GM12878 (cell line): ENCODE measurements around the gene ACO1. TPM values are rescaled to one million over a fixed set of nuclear protein-coding genes. Genes with fewer than 3 reads are reported as not detected.

ENCODE experiments used
- ATAC-seq: fragments of 200-7000 bp; cut with Tn5 transposase; 3 replicates; pipeline ENCODE4 v1.9.1; 2020; ENCODE audit warnings: mild to moderate bottlenecking, moderate library complexity
- BruUV-seq: library from RNA; stranded (reverse); fragments of 400-500 nt; replicated peaks from 2 replicates; lab custom pipeline; 2021; lab: Mats Ljungman, UMichigan
- CTCF ChIA-PET: fragments of 300-600 bp; sonication (Branson Sonifier 250); formaldehyde crosslinking; extraction: SDS; loops from one replicate; lab custom pipeline; 2021; ENCODE audit warnings: inconsistent platforms; lab: Yijun Ruan, JAX
- POLR2A ChIA-PET: fragments of 350-600 bp; formaldehyde crosslinking; extraction: SDS; loops from one replicate; lab custom pipeline; 2021; ENCODE audit warnings: inconsistent platforms; lab: Charles Lee
- RAD21 ChIA-PET: fragments of 300-600 bp; sonication (Branson Sonifier 250); formaldehyde crosslinking; loops from one replicate; lab custom pipeline; 2023; ENCODE audit warnings: antibody characterized with exemption; ENCODE audit not compliant: unreplicated experiment; lab: Charles Lee
- SMC1A ChIA-PET: fragments of 300-600 bp; sonication (Branson Sonifier 250); formaldehyde crosslinking; loops from one replicate; lab custom pipeline; 2023; ENCODE audit not compliant: unreplicated experiment, uncharacterized antibody; lab: Charles Lee
- DNase-seq: peaks from one replicate; pipeline ENCODE4 v3.0.0-alpha.2; 2011; ENCODE audit warnings: low read depth, low spot score
- FAIRE-seq: peaks from 3 replicates; lab custom pipeline; 2011; peaks lifted over from hg19 to GRCh38; lab: Jason Lieb, UNC
- H2AFZ ChIP-seq: 2 replicates; pipeline ENCODE4 v1.6.0; 2011; ENCODE audit warnings: low read depth, low read length, control low read depth; ENCODE audit not compliant: control insufficient read depth
- H3K27ac ChIP-seq: 2 replicates; pipeline ENCODE4 v1.5.1; 2011; ENCODE audit warnings: control low read depth; ENCODE audit not compliant: control insufficient read depth, insufficient read depth
- H3K27me3 ChIP-seq, 2 experiments: replicated peaks in 1 of 2; 2 replicates each; pipeline versions ENCODE4 v1.6.0 to v1.6.1; 2011; ENCODE audit warnings: low read length in 1 of 2; ENCODE audit not compliant: control insufficient read depth in 2 of 2, insufficient read depth in 2 of 2
- H3K36me3 ChIP-seq, 2 experiments: 2 replicates each; pipeline ENCODE4 v1.5.1; 2011; ENCODE audit warnings: low read length in 1 of 2; ENCODE audit not compliant: control insufficient read depth in 2 of 2, insufficient read depth in 2 of 2
- H3K4me1 ChIP-seq: 2 replicates; pipeline ENCODE4 v1.6.1; 2011; ENCODE audit warnings: mild to moderate bottlenecking, low read length, moderate library complexity, mixed read lengths; ENCODE audit not compliant: control insufficient read depth, insufficient read depth
- H3K4me2 ChIP-seq: 2 replicates; pipeline ENCODE4 v1.6.0; 2011; ENCODE audit warnings: control low read depth; ENCODE audit not compliant: control insufficient read depth, insufficient read depth
- H3K4me3 ChIP-seq: fragments of 200-600 bp; sonication (generic); 2 replicates; pipeline ENCODE4 v1.5.1; 2016
- H3K79me2 ChIP-seq: 2 replicates; pipeline ENCODE4 v1.6.0; 2011; ENCODE audit warnings: low read length; ENCODE audit not compliant: control insufficient read depth, insufficient read depth
- H3K9ac ChIP-seq: 2 replicates; pipeline ENCODE4 v1.8.0; 2011; ENCODE audit warnings: low read length, control low read depth, mixed read lengths; ENCODE audit not compliant: control insufficient read depth, insufficient read depth
- H3K9me3 ChIP-seq: replicated peaks from 3 replicates; pipeline ENCODE4 v1.5.1; 2011; ENCODE audit warnings: mild to moderate bottlenecking, low read length; ENCODE audit not compliant: control insufficient read depth, insufficient read depth
- H4K20me1 ChIP-seq: 2 replicates; pipeline ENCODE4 v1.6.0; 2011; ENCODE audit not compliant: control insufficient read depth, insufficient read depth
- ATF3 ChIP-seq: IDR thresholded peaks from 2 replicates; pipeline ENCODE4 v1.6.1; 2011; ENCODE audit warnings: low read depth, mild to moderate bottlenecking, low read length, moderate library complexity, borderline replicate concordance; ENCODE audit errors: extremely low read depth
- CBFB ChIP-seq: IDR thresholded peaks from 2 replicates; pipeline ENCODE4 v1.6.1; 2016; ENCODE audit warnings: antibody characterized with exemption, low read depth
- CHD2 ChIP-seq: IDR thresholded peaks from 2 replicates; pipeline ENCODE4 v1.6.1; 2011; ENCODE audit warnings: low read depth, low read length, improper control_type of control experiment, borderline replicate concordance
- DPF2 ChIP-seq: fragments of 450-650 bp; IDR thresholded peaks from 2 replicates; pipeline ENCODE4 v1.6.1; 2017; ENCODE audit warnings: mild to moderate bottlenecking
- ESRRA ChIP-seq: IDR thresholded peaks from 2 replicates; pipeline ENCODE4 v1.6.1; 2012; ENCODE audit warnings: mild to moderate bottlenecking, low read length, improper control_type of control experiment
- HDAC2 ChIP-seq: fragments of 200-600 bp; sonication (generic); IDR thresholded peaks from 2 replicates; pipeline ENCODE4 v1.6.1; 2017
- MLLT1 ChIP-seq: fragments of 450-650 bp; IDR thresholded peaks from 2 replicates; pipeline ENCODE4 v1.6.1; 2016; ENCODE audit warnings: mild to moderate bottlenecking
- MYB ChIP-seq: fragments of 150-350 bp; IDR thresholded peaks from 2 replicates; pipeline ENCODE4 v1.6.1; 2014; ENCODE audit warnings: mild to moderate bottlenecking, low read depth, low read length, borderline replicate concordance
- MYC ChIP-seq: IDR thresholded peaks from 2 replicates; pipeline ENCODE4 v1.6.1; 2011; ENCODE audit warnings: mild to moderate bottlenecking, low read length, moderate library complexity, inconsistent platforms; ENCODE audit not compliant: insufficient read depth, insufficient replicate concordance, insufficient read length, severe bottlenecking
- POLR2AphosphoS5 ChIP-seq: IDR thresholded peaks from 2 replicates; pipeline ENCODE4 v1.6.1; 2011; ENCODE audit warnings: mild to moderate bottlenecking, low read length, inconsistent platforms
- RELA ChIP-seq: fragments of 450-650 bp; IDR thresholded peaks from 2 replicates; pipeline ENCODE4 v1.8.0; 2014; ENCODE audit warnings: borderline replicate concordance; ENCODE audit not compliant: partially characterized antibody
- RUNX3 ChIP-seq: IDR thresholded peaks from 2 replicates; pipeline ENCODE4 v1.6.1; 2012; ENCODE audit warnings: low read length, inconsistent platforms
- SIN3A ChIP-seq: IDR thresholded peaks from 2 replicates; pipeline ENCODE4 v1.6.1; 2012; ENCODE audit warnings: low read depth, low read length, improper control_type of control experiment
- SMAD1 ChIP-seq: fragments of 450-650 bp; IDR thresholded peaks from 2 replicates; pipeline ENCODE4 v1.6.1; 2018; ENCODE audit warnings: mild to moderate bottlenecking, low read depth; ENCODE audit not compliant: partially characterized antibody
- STAT1 ChIP-seq: fragments of 450-650 bp; conservative IDR thresholded peaks from 2 replicates; pipeline ENCODE4 v1.6.1; 2014; ENCODE audit warnings: antibody characterized with exemption, mild to moderate bottlenecking
- TAF1 ChIP-seq: IDR thresholded peaks from 2 replicates; pipeline ENCODE4 v1.6.1; 2011; ENCODE audit warnings: mild to moderate bottlenecking, low read depth, low read length, borderline replicate concordance
- ZBTB11 ChIP-seq: fragments of 450-650 bp; formaldehyde crosslinking; IDR thresholded peaks from 2 replicates; pipeline ENCODE4 v1.5.0; 2022; ENCODE audit warnings: mild to moderate bottlenecking, missing genetic modification characterization
- ZSCAN29 ChIP-seq: fragments of 450-650 bp; IDR thresholded peaks from 2 replicates; pipeline ENCODE4 v1.6.1; 2017; ENCODE audit warnings: mild to moderate bottlenecking, moderate library complexity
- WGBS: methylation state at CpG from one replicate; pipeline ENCODE4 v1.1.6; 2016; ENCODE audit warnings: low lambda C conversion rate; ENCODE audit not compliant: insufficient replicate concordance, insufficient coverage; ENCODE audit errors: missing lambda C conversion rate; 5-methylcytosine and 5-hydroxymethylcytosine counted together
- in situ Hi-C: fragments of 300-500 bp; cut with MboI; formaldehyde crosslinking; loops from 9 replicates; pipeline ENCODE4 v1.14.3; 2018; ENCODE audit warnings: mixed read lengths
- intact Hi-C: fragments of 100-400 bp; cut with micrococcal nuclease; formaldehyde crosslinking; loops from one replicate; pipeline ENCODE4 v1.14.2; 2022; ENCODE audit not compliant: unreplicated experiment
- polyA plus RNA-seq, 11 experiments: library from polyadenylated mRNA; depleted of rRNA in 4 of 11; unstranded in 6 of 11; stranded (reverse) in 5 of 11; fragments of >200 nt; fragmentation: Nextera tagmentation in 4 of 11; fragmentation: Illumina TruSeq in 1 of 11; extraction: Ambion mirVana in 4 of 11; extraction: Trizol in 1 of 11; gene quantifications; 1 replicate in 1 of 11; 2 replicates in 10 of 11; pipeline versions ENCODE4 v1.2.1 to v1.2.3, GENCODE V29; 2011 to 2016; ENCODE audit warnings: inconsistent platforms in 2 of 11, missing spikeins in 2 of 11, low read depth in 1 of 11
- total RNA-seq, 4 experiments: library from RNA; depleted of rRNA in 3 of 4; stranded (reverse); fragments of >200 nt in 3 of 4; fragmentation: Illumina TruSeq in 1 of 4; extraction: Trizol in 1 of 4; gene quantifications; 2 replicates each; pipeline versions ENCODE4 v1.2.1 to v1.2.3, GENCODE V29; 2013 to 2021

ACO1 gene
- total and polyA plus RNA-seq, 10 of the 15 experiments (the other 5 are each of a cell fraction or from before 2014, with no cell fraction given), result 0.21 to 6.5 (median 3.3) TPM

GRCh38 chr9:32500768-32501167, 116.3 kb downstream of the ACO1 start:
- intact Hi-C loops, result no loop called here
- RAD21 ChIA-PET, result no interaction called here

GRCh38 chr9:32501868-32502267, 117.4 kb downstream of the ACO1 start:
- Histone ChIP-seq H3K9me3 (no peaks in the 10 kb centered on the region; the same call in 2 of the 3 replicates), H3K27ac (no peak overlapping the region), H3K4me3 (no peak overlapping the region), H3K27me3 (no peaks in the 10 kb centered on the region), H3K9ac (no peak overlapping the region), H3K79me2 (no peaks in the 10 kb centered on the region), H3K4me2 (no peak overlapping the region), H3K36me3 (peaks cover 0 to 5% of the 10 kb centered on the region in 2 experiments; a peak in 1 of 4 replicates), H3K4me1 (no peaks in the 10 kb centered on the region), H4K20me1 (no peaks in the 10 kb centered on the region), H2AFZ (no peak overlapping the region)
- BruUV-seq, result no TSS peak
- intact Hi-C loops (no loop called here), in situ Hi-C loops (no loop called here)
- WGBS, result 94% methylated on average over 1 of the region's 1 CpG
- RAD21 ChIA-PET, result no interaction called here
- POLR2A ChIA-PET, result no interaction called here
- ATAC-seq (no peak), DNase-seq (no peak), FAIRE-seq (no peak)
- SMC1A ChIA-PET, result no interaction called here
- CTCF ChIA-PET, result no interaction called here
- TF ChIP-seq ZBTB11 (CRISPR knock-in tag) (no peak), ATF3 (no peak), STAT1 (no peak), CBFB (no peak), MLLT1 (no peak), ZSCAN29 (no peak), TAF1 (no peak), RELA (no peak), MYC (no peak)

More at GRCh38 chr9:32500768-32501167, 116.3 kb downstream of the ACO1 start:
- H3K27ac ChIP-seq, result no peak overlapping the region
- in situ Hi-C loops, result no loop called here
- no peaks in the 10 kb centered on the region for H3K4me1 ChIP-seq
- no peak overlapping the region for H3K4me2 ChIP-seq
- 77% methylated on average over 2 of the region's 2 CpGs for WGBS
- H2AFZ ChIP-seq, result no peak overlapping the region
- no peaks in the 10 kb centered on the region for H3K79me2 ChIP-seq
- peaks cover 0 to 5% of the 10 kb centered on the region in 2 experiments; a peak in 1 of 4 replicates for H3K36me3 ChIP-seq
- CTCF ChIA-PET, result no interaction called here
- H3K9me3 ChIP-seq, result no peaks in the 10 kb centered on the region; the same call in 2 of the 3 replicates
- H3K27me3 ChIP-seq, result no peaks in the 10 kb centered on the region
- TF ChIP-seq POLR2AphosphoS5, result no peak
- no peak for TF ChIP-seq SIN3A
- no peak for TF ChIP-seq HDAC2
- no peak for TF ChIP-seq ESRRA
- TF ChIP-seq DPF2, result no peak
- TF ChIP-seq CHD2, result no peak
- TF ChIP-seq MYB, result no peak
- no peak for TF ChIP-seq RUNX3
- no peak for TF ChIP-seq SMAD1
- TF ChIP-seq, all 136 proteins: peak for 0
- Histone ChIP-seq H3K4me3 (no peak overlapping the region), H3K9ac (no peak overlapping the region), H4K20me1 (no peaks in the 10 kb centered on the region)
- no TSS peak for BruUV-seq
- ATAC-seq (no peak), FAIRE-seq (no peak), DNase-seq (no peak)
- ChIA-PET SMC1A (interaction anchor here (2.3 kb wide), 1 partner anchor 121 kb away, joined by 5 read pairs; no protein-coding TSS in a partner anchor), POLR2A (no interaction called here)
